Cortex of kidney (tissue), 1 donor: Measurements from ENCODE around the gene LRATD1.

Experiments
- DNase-seq: peaks from one replicate; lab custom pipeline; 2025; lab: John Stamatoyannopoulos, UW

LRATD1 gene

GRCh38 chr2:14633461-14634181 lies 1.1 kb downstream of the LRATD1 start:
- DNase-seq: peak; percentile 16

- DNase-seq: no peak
These were observed 1.6 kb downstream of the LRATD1 start for GRCh38 chr2:14634182-14634488.

GRCh38 chr2:14634489-14635390 lies 2.2 kb downstream of the LRATD1 start:
- DNase-seq: no peak

- no peak for DNase-seq
These were observed 2.9 kb downstream of the LRATD1 start for GRCh38 chr2:14635391-14635871.

- no peak for DNase-seq
These were observed 6.0 kb downstream of the LRATD1 start for GRCh38 chr2:14638488-14638887.

GRCh38 chr2:14641116-14641515 lies 8.6 kb downstream of the LRATD1 start:
- DNase-seq: no peak

GRCh38 chr2:14642499-14642898 lies 10.0 kb downstream of the LRATD1 start:
- DNase-seq: no peak

GRCh38 chr2:14647714-14648113 lies 15.2 kb downstream of the LRATD1 start:
- no peak for DNase-seq

GRCh38 chr2:14650066-14650465 lies 17.5 kb downstream of the LRATD1 start:
- DNase-seq: no peak

- no peak for DNase-seq
These were observed 22.3 kb downstream of the LRATD1 start for GRCh38 chr2:14654835-14655282.

- DNase-seq: no peak
These were observed 23.6 kb downstream of the LRATD1 start for GRCh38 chr2:14656146-14656545.

- DNase-seq: no peak
These were observed 28.6 kb downstream of the LRATD1 start for GRCh38 chr2:14661163-14661562.

- DNase-seq: no peak
These were observed 40.9 kb downstream of the LRATD1 start for GRCh38 chr2:14673351-14673875.

- no peak for DNase-seq
These were observed 43.0 kb downstream of the LRATD1 start for GRCh38 chr2:14675489-14675888.

GRCh38 chr2:14676371-14676770 lies 43.9 kb downstream of the LRATD1 start:
- DNase-seq: no peak

GRCh38 chr2:14677039-14677438 lies 44.5 kb downstream of the LRATD1 start:
- no peak for DNase-seq

GRCh38 chr2:14678761-14679160 lies 46.2 kb downstream of the LRATD1 start:
- DNase-seq: no peak

GRCh38 chr2:14681608-14682007 lies 49.1 kb downstream of the LRATD1 start:
- DNase-seq: no peak
